NCI-H345 (cell line): Measurements from ENCODE around the gene MRAP2.
A peak's percentile ranks its signal among the peaks of the same experiment; 100 is the strongest.

Source experiments
- DNase-seq: peaks from one replicate; lab custom pipeline; 2025; lab: John Stamatoyannopoulos, UW

MRAP2 gene

GRCh38 chr6:84135291-84135690 lies 101.7 kb downstream of the MRAP2 start:
- DNase-seq: no peak

GRCh38 chr6:84136364-84137050 lies 102.9 kb downstream of the MRAP2 start:
- no peak for DNase-seq

- peak; percentile 70 for DNase-seq
Observed at GRCh38 chr6:84137051-84137375, 103.4 kb downstream of the MRAP2 start.

- no peak for DNase-seq
Observed at GRCh38 chr6:84137989-84138575, 104.5 kb downstream of the MRAP2 start.

- DNase-seq: no peak
Observed at GRCh38 chr6:84139311-84139710, 105.7 kb downstream of the MRAP2 start.
